ENCODE measurements around the gene MMP2. TPM values are rescaled to one million over a fixed set of nuclear protein-coding genes. Genes with fewer than 3 reads are reported as not detected.
A peak's percentile ranks its signal among the peaks of the same experiment; 100 is the strongest.

Gene MMP2
- total and polyA plus RNA-seq, 2 of the 13 experiments (the other 11 are each of a cell fraction or from before 2014, with no cell fraction given), result 0.31 to 1.3 TPM

DNA sequence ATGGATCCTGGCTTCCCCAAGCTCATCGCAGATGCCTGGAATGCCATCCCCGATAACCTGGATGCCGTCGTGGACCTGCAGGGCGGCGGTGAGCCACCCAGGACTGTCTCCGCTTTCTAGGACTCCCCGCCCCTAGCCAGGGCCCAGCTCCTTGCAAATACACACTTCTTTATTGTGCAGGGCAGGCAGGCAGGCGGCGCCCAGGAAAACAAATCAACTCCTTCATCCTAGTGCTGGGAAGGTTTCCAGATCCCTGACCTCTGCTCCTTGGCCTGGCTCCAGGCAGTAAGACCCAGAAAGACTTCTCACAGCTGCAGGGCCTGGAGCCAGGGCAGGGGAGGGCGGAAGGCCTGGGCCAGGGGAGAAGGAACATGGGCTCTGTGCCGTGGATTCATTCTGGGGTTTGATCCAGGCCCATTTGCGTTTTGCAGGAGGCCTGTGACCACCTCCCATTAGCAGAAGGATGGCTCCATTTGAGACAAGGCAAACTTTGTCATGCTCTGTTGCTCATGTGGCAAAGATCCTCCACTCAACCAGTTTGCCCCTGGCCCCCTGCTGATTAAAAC, 23.9 kb downstream of the MMP2 start:
- intact Hi-C loops (cut with micrococcal nuclease; ENCODE audit: unreplicated experiment) (no loop called here), in situ Hi-C loops (cut with HindIII; ENCODE audit: extremely low pct_ligation_motif_present, low pct_unique_long_range_greater_than_20kb) (no loop called here)
- ChIA-PET CTCF (ENCODE audit: low intra/inter-chr PET ratio, low total read pairs) (interaction anchor here (1.7 to 2.7 kb wide), 2 partner anchors 38 to 209 kb away, joined by 4 to 9 read pairs; no protein-coding TSS in a partner anchor), POLR2A (interaction anchor here (0.8 to 1.2 kb wide), 2 partner anchors 10 to 120 kb away, joined by 4 to 5 read pairs; no protein-coding TSS in a partner anchor)
- DNase-seq (ENCODE audit: low spot score) (peak; percentile 79), ATAC-seq (peak; percentile 81), FAIRE-seq (peak; percentile 42)
- H3K36me3 ChIP-seq (replicated peaks in 1 of 2; ENCODE audit: control insufficient read depth in 1 of 2, insufficient read depth in 2 of 2, low read length in 2 of 2), result no peaks in the 10 kb centered on the region
- no peak overlapping the region; the same call in 1 of the 2 replicates for H3K9ac ChIP-seq (ENCODE audit: insufficient read depth, low read depth, low read length)
- H3K79me2 ChIP-seq (ENCODE audit: insufficient read depth, low read length), result no peaks in the 10 kb centered on the region
- WGBS (ENCODE audit: low lambda C conversion rate), result 9% methylated on average over 4 of the region's 13 CpGs
- no peaks in the 10 kb centered on the region for H3K27me3 ChIP-seq (ENCODE audit: control insufficient read depth in 1 of 2, insufficient read depth in 2 of 2, low read length in 2 of 2)
- H3K4me3 ChIP-seq (replicated peaks in 1 of 3; ENCODE audit: insufficient read depth in 1 of 3, low read depth in 2 of 3, low read length in 3 of 3), result peak overlapping the region in 2 of 3 experiments; percentile 1 to 41; a peak in 2 of 6 replicates
- peaks cover 47% of the 10 kb centered on the region for H3K4me1 ChIP-seq (ENCODE audit: insufficient read depth, low read length)
- H3K27ac ChIP-seq (ENCODE audit: extremely low read length, insufficient read depth, low read length), result no peak overlapping the region
- no TSS peak for BruUV-seq (replicated peaks)
- no peaks in the 10 kb centered on the region for H3K9me3 ChIP-seq (ENCODE audit: low read length)
- peak overlapping the region; percentile 49 for H2AFZ ChIP-seq (ENCODE audit: low read length)
- H4K20me1 ChIP-seq (ENCODE audit: insufficient read depth, low read length), result no peaks in the 10 kb centered on the region
- H3K4me2 ChIP-seq (ENCODE audit: low read depth, low read length), result peak overlapping the region; percentile 74
- TF ChIP-seq, protein P1, sequence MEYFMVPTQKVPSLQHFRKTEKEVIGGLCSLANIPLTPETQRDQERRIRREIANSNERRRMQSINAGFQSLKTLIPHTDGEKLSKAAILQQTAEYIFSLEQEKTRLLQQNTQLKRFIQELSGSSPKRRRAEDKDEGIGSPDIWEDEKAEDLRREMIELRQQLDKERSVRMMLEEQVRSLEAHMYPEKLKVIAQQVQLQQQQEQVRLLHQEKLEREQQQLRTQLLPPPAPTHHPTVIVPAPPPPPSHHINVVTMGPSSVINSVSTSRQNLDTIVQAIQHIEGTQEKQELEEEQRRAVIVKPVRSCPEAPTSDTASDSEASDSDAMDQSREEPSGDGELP (IDR thresholded peaks at IDR 0.05; ENCODE audit: borderline replicate concordance, low read depth), result peak; percentile 39; the same call in 1 of the 2 replicates
- TF ChIP-seq, protein P2, sequence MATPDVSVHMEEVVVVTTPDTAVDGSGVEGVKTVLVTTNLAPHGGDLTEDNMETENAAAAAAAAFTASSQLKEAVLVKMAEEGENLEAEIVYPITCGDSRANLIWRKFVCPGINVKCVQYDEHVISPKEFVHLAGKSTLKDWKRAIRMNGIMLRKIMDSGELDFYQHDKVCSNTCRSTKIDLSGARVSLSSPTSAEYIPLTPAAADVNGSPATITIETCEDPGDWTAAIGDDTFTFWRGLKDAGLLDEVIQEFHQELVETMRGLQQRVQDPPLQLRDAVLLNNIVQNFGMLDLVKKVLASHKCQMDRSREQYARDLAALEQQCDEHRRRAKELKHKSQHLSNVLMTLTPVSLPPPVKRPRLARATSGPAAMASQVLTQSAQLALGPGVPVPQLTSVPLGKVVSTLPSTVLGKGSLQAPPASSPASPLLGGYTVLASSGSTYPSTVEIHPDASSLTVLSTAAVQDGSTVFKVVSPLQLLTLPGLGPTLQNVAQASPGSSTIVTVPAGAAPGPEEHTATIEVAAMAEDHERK (CRISPR knock-in tag; IDR thresholded peaks at IDR 0.05; ENCODE audit: low read depth), result no peak
- TF ChIP-seq NR1H2 (CRISPR knock-in tag; IDR thresholded peaks at IDR 0.05; ENCODE audit: borderline replicate concordance, low read depth) (no peak), ZNF788 (CRISPR knock-in tag; IDR thresholded peaks at IDR 0.05; ENCODE audit: borderline replicate concordance) (peak; percentile 47; the same call in 1 of the 2 replicates)
- TF ChIP-seq, protein P3, sequence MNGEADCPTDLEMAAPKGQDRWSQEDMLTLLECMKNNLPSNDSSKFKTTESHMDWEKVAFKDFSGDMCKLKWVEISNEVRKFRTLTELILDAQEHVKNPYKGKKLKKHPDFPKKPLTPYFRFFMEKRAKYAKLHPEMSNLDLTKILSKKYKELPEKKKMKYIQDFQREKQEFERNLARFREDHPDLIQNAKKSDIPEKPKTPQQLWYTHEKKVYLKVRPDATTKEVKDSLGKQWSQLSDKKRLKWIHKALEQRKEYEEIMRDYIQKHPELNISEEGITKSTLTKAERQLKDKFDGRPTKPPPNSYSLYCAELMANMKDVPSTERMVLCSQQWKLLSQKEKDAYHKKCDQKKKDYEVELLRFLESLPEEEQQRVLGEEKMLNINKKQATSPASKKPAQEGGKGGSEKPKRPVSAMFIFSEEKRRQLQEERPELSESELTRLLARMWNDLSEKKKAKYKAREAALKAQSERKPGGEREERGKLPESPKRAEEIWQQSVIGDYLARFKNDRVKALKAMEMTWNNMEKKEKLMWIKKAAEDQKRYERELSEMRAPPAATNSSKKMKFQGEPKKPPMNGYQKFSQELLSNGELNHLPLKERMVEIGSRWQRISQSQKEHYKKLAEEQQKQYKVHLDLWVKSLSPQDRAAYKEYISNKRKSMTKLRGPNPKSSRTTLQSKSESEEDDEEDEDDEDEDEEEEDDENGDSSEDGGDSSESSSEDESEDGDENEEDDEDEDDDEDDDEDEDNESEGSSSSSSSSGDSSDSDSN (CRISPR knock-in tag; IDR thresholded peaks at IDR 0.05), result peak; percentile 47; the same call in 1 of the 2 replicates
- TF ChIP-seq, protein P4, sequence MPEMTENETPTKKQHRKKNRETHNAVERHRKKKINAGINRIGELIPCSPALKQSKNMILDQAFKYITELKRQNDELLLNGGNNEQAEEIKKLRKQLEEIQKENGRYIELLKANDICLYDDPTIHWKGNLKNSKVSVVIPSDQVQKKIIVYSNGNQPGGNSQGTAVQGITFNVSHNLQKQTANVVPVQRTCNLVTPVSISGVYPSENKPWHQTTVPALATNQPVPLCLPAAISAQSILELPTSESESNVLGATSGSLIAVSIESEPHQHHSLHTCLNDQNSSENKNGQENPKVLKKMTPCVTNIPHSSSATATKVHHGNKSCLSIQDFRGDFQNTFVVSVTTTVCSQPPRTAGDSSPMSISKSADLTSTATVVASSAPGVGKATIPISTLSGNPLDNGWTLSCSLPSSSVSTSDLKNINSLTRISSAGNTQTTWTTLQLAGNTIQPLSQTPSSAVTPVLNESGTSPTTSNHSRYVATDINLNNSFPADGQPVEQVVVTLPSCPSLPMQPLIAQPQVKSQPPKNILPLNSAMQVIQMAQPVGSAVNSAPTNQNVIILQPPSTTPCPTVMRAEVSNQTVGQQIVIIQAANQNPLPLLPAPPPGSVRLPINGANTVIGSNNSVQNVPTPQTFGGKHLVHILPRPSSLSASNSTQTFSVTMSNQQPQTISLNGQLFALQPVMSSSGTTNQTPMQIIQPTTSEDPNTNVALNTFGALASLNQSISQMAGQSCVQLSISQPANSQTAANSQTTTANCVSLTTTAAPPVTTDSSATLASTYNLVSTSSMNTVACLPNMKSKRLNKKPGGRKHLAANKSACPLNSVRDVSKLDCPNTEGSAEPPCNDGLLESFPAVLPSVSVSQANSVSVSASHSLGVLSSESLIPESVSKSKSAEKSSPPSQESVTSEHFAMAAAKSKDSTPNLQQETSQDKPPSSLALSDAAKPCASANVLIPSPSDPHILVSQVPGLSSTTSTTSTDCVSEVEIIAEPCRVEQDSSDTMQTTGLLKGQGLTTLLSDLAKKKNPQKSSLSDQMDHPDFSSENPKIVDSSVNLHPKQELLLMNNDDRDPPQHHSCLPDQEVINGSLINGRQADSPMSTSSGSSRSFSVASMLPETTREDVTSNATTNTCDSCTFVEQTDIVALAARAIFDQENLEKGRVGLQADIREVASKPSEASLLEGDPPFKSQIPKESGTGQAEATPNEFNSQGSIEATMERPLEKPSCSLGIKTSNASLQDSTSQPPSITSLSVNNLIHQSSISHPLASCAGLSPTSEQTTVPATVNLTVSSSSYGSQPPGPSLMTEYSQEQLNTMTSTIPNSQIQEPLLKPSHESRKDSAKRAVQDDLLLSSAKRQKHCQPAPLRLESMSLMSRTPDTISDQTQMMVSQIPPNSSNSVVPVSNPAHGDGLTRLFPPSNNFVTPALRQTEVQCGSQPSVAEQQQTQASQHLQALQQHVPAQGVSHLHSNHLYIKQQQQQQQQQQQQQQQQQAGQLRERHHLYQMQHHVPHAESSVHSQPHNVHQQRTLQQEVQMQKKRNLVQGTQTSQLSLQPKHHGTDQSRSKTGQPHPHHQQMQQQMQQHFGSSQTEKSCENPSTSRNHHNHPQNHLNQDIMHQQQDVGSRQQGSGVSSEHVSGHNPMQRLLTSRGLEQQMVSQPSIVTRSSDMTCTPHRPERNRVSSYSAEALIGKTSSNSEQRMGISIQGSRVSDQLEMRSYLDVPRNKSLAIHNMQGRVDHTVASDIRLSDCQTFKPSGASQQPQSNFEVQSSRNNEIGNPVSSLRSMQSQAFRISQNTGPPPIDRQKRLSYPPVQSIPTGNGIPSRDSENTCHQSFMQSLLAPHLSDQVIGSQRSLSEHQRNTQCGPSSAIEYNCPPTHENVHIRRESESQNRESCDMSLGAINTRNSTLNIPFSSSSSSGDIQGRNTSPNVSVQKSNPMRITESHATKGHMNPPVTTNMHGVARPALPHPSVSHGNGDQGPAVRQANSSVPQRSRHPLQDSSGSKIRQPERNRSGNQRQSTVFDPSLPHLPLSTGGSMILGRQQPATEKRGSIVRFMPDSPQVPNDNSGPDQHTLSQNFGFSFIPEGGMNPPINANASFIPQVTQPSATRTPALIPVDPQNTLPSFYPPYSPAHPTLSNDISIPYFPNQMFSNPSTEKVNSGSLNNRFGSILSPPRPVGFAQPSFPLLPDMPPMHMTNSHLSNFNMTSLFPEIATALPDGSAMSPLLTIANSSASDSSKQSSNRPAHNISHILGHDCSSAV (CRISPR knock-in tag; IDR thresholded peaks at IDR 0.05; ENCODE audit: borderline replicate concordance), result no peak

Measured in HepG2 (cell line).